ENCODE data around the gene ARHGAP11A.
"Not testable (repeated sequence)": the region's sequence is repeated elsewhere in the genome, so short reads cannot be mapped to it uniquely, and the experiment has no call there.

ARHGAP11A gene

GRCh38 chr15:32615051-32615870 is at the start of gene ARHGAP11A:
ARHGAP11A (plus strand) TSS chr15:32615504; CDS start chr15:32616212, 708 bp downstream.
- peak; percentile 82 for DNase-seq (ENCODE audit: low spot score)

- DNase-seq (ENCODE audit: low spot score): not testable (repeated sequence)
These were observed 46.3 kb upstream of the ARHGAP11A start for GRCh38 chr15:32568988-32569387.

GRCh38 chr15:32578482-32578881 is 36.8 kb upstream of the ARHGAP11A start:
- not testable (repeated sequence) for DNase-seq (ENCODE audit: low spot score)

GRCh38 chr15:32585844-32586243 is 29.5 kb upstream of the ARHGAP11A start:
- not testable (repeated sequence) for DNase-seq (ENCODE audit: low spot score)

GRCh38 chr15:32593151-32593550 is 22.2 kb upstream of the ARHGAP11A start, which contains the start of gene GOLGA8N:
GOLGA8N (plus strand) TSS chr15:32593456.
- DNase-seq (ENCODE audit: low spot score): not testable (repeated sequence)

- DNase-seq (ENCODE audit: low spot score): not testable (repeated sequence)
These were observed 5.8 kb upstream of the ARHGAP11A start for GRCh38 chr15:32609518-32609917.

- DNase-seq (ENCODE audit: low spot score): not testable (repeated sequence)
These were observed 4.6 kb upstream of the ARHGAP11A start for GRCh38 chr15:32610719-32611118.

- not testable (repeated sequence) for DNase-seq (ENCODE audit: low spot score)
These were observed 623 bp upstream of the ARHGAP11A start for GRCh38 chr15:32614712-32615050.

GRCh38 chr15:32615871-32616426 is 645 bp downstream of the ARHGAP11A start:
- DNase-seq (ENCODE audit: low spot score): not testable (repeated sequence)

GRCh38 chr15:32636410-32636809 is 21.1 kb downstream of the ARHGAP11A start:
- no peak for DNase-seq (ENCODE audit: low spot score)

GRCh38 chr15:32636908-32637567 is 21.7 kb downstream of the ARHGAP11A start:
- DNase-seq (ENCODE audit: low spot score): no peak

- no peak for DNase-seq (ENCODE audit: low spot score)
These were observed 22.4 kb downstream of the ARHGAP11A start for GRCh38 chr15:32637704-32638103.

GRCh38 chr15:32641517-32642059 is 26.3 kb downstream of the ARHGAP11A start, which contains the start of gene SCG5:
SCG5 (plus strand) TSS chr15:32641710; CDS start chr15:32643593, 1,883 bp downstream.
- DNase-seq (ENCODE audit: low spot score): peak; percentile 82

- DNase-seq (ENCODE audit: low spot score): no peak
These were observed 27.5 kb downstream of the ARHGAP11A start for GRCh38 chr15:32642667-32643435.

- no peak for DNase-seq (ENCODE audit: low spot score)
These were observed 28.7 kb downstream of the ARHGAP11A start for GRCh38 chr15:32643907-32644445.

- no peak for DNase-seq (ENCODE audit: low spot score)
These were observed 31.0 kb downstream of the ARHGAP11A start for GRCh38 chr15:32646291-32646690.

- DNase-seq (ENCODE audit: low spot score): no peak
These were observed 34.0 kb downstream of the ARHGAP11A start for GRCh38 chr15:32649342-32649741.

GRCh38 chr15:32651229-32651837 is 36.0 kb downstream of the ARHGAP11A start:
- peak; percentile 63 for DNase-seq (ENCODE audit: low spot score)

GRCh38 chr15:32652178-32652577 is 36.9 kb downstream of the ARHGAP11A start:
- DNase-seq (ENCODE audit: low spot score): no peak

GRCh38 chr15:32656091-32656490 is 40.8 kb downstream of the ARHGAP11A start:
- DNase-seq (ENCODE audit: low spot score): no peak

- DNase-seq (ENCODE audit: low spot score): no peak
These were observed 41.2 kb downstream of the ARHGAP11A start for GRCh38 chr15:32656496-32656895.

All from ecto neural progenitor cell (in vitro differentiated cells).